Hypothalamus (tissue), 51 donors: ENCODE data around the gene RBL1.
A peak's percentile ranks its signal among the peaks of the same experiment; 100 is the strongest.
"Not testable (repeated sequence)": the region's sequence is repeated elsewhere in the genome, so short reads cannot be mapped to it uniquely, and the experiment has no call there.

Experiments used
- DNase-seq, 51 donors: peaks; one replicate each; lab custom pipeline; 2025; lab: John Stamatoyannopoulos, UW

The RBL1 gene

GRCh38 chr20:37075932-37076685 is 19.7 kb downstream of the RBL1 start:
- DNase-seq: no peak

GRCh38 chr20:37072293-37073196 is 23.3 kb downstream of the RBL1 start:
- DNase-seq: no peak

DNA sequence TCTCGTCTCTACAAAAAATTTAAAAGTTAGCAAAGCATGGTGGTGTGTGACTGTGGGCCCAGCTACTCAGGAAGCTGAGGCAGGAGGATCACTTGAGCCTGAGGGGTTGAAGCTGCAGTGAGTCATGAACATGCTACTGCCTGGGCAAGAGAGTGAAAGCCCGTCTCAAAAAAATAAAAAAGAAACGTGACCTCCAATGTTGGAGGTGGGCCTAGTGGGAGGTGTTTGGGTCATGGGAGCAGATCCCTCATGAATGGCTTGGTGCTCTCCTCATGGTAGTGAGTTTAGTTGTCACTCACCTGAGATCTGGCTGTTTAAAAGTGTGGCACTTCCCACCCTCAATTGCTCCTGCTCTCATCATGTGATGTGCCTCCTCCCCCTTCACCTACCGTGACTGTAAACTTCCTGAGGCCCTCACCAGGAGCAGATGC is 24.3 kb downstream of the RBL1 start:
- DNase-seq: no peak

DNA sequence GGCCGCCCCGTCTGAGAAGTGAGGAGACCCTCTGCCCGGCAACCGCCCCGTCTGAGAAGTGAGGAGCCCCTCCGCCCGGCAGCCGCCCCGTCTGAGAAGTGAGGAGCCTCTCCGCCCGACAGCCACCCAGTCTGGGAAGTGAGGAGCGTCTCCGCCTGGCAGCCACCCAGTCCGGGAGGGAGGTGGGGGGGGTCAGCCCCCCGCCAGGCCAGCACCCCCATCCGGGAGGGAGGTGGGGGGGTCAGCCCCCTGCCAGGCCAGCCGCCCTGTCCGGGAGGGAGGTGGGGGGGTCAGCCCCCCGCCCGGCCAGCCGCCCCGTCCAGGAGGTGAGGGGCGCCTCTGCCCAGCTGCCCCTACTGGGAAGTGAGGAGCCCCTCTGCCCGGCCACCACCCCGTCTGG is 26.2 kb downstream of the RBL1 start:
- not testable (repeated sequence) for DNase-seq

- DNase-seq: no peak
Observed at GRCh38 chr20:37066168-37066567, 29.6 kb downstream of the RBL1 start.

- no peak for DNase-seq
Observed at GRCh38 chr20:37055276-37055675, 40.5 kb downstream of the RBL1 start.

GRCh38 chr20:37053230-37053950 is 42.4 kb downstream of the RBL1 start:
- DNase-seq: no peak

DNA sequence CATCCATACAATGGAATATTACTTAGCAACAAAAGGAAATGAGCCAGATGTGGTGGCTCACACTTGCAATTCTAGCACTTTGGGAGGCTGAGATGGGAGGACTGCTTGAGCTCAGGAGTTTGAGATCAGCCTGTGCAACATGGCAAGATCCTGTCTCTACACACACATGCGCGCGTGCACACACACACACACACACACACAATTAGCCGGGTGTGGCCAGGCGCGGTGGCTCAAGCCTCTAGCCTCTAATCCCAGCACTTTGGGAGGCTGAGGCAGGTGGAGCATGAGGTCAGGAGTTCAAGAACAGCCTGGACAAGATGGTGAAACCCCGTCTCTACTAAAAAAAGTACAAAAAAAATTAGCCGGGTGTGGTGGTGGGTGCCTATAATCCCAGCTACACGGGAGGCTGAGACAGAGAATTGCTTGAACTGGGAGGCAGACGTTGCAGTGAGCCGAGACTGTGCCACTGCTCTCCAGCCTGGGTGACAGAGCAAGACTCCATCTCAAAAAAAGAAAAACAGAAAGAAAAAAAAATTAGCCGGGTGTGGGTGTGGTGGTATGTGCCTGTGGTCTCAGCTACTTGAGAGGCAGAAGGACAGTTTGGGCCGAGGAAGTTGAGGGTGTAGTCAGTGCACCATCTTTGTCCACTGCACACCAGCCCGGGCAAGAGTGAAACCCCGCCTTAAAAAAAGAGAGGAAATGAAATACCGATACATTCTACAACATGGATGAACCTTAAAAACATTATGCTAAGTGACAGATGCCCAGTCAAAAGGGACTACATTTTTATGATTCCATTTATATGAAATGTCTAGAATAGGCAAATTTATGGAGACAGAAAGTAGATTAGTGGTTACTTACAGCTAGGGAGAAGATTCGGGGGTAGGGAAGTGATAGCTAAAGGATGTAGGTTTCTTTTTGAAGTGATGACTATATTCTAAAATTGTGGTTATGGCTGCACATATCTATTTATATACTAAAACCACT is 52.5 kb downstream of the RBL1 start:
- DNase-seq: no peak

DNA sequence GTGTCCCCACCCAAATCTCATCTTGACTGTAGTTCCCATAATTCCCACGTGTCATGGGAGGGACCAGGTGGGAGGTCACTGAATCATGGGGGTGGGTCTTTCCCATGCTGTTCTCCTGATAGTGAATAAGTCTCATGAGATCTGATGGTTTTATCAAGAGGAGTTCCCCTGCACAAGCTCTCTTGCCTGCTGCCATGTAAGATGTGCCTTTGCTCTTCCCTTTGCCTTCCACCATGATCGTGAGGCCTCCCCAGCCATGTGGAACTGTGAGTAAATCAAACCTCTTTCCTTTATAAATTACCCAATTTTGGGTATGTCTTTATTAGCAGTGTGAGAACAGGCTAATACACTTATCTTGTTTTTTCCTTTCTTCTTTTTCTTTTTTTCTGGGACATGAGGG is 56.4 kb downstream of the RBL1 start:
- not testable (repeated sequence) for DNase-seq

DNA sequence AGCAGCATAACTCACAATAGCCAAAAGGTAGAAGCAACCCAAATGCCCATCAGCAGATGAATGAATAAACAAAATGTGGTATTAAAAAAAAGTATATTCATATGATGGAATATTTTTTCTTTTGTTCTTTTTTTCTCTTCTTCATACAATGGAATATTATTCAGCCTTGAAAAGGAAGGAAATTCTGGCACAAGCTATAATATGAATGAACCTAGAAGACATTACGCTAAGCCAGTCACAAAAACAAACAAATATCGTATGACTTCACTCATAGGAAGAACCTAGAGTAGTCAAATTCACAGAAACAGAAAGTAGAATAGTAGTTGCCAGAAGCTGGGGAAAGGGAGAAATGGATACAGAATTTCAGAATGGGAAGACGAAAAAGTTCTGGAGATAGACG is 63.7 kb downstream of the RBL1 start:
- no peak for DNase-seq

GRCh38 chr20:37020636-37021035 is 75.2 kb downstream of the RBL1 start:
- no peak for DNase-seq

GRCh38 chr20:37012631-37013030 is 83.2 kb downstream of the RBL1 start:
- not testable (repeated sequence) for DNase-seq

GRCh38 chr20:37011858-37012257 is 83.9 kb downstream of the RBL1 start:
- not testable (repeated sequence) for DNase-seq

GRCh38 chr20:37011147-37011546 is 84.7 kb downstream of the RBL1 start:
- DNase-seq: no peak

GRCh38 chr20:37007898-37008649 is 87.7 kb downstream of the RBL1 start:
- peak in 1 of 51 donors; percentile 6 for DNase-seq

GRCh38 chr20:37005062-37005942 is 90.5 kb downstream of the RBL1 start:
- DNase-seq: not testable (repeated sequence)

GRCh38 chr20:37001634-37002033 is 94.2 kb downstream of the RBL1 start:
- DNase-seq: not testable (repeated sequence)

DNA sequence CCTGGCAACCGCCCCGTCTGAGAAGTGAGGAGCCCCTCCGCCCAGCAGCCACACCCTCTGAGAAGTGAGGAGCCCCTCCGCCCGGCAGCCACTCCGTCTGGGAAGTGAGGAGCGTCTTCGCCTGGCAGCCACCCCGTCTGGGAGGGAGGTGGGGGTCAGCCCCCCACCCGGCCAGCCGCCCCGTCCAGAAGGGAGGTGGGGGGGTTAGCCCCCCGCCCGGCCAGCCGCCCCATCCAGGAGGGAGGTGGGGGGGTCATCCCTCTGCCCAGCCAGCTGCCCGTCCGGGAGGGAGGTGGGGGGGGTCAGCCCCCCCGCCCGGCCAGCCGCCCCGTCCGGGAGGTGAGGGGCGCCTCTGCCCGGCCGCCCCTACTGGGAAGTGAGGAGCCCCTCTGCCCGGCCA is 95.6 kb downstream of the RBL1 start:
- not testable (repeated sequence) for DNase-seq
